Heart left ventricle (tissue), 13 donors: ENCODE measurements around the gene ZDHHC18.

Experiments used
- CTCF ChIP-seq, 12 donors: fragments of 200-600 bp; sonication (generic) in 4 of 12; IDR thresholded peaks; one replicate each; pipeline versions ENCODE4 v1.5.0 to v1.8.0; 2018 to 2022; ENCODE audit warnings: antibody characterized with exemption in 12 of 12, mild to moderate bottlenecking in 5 of 12
- POLR2A ChIP-seq, 2 donors: fragments of 450-650 bp; IDR thresholded peaks; one replicate each; pipeline ENCODE4 v1.6.1; 2017; ENCODE audit warnings: antibody characterized with exemption in 2 of 2, mild to moderate bottlenecking in 2 of 2, moderate library complexity in 2 of 2
- donor health status: ischemic (EF 13 %, LVEDD 7.1; RV severe dilation, severe dysfunction).
- donor health status: DM: no; HTN: yes; CAD: no.
- donor health status: DM: no; HTN: no; CAD: no.
- donor health status: ischemic (EF 25% LVEDD 6.9; RV normal size, moderate dysfunction).
- donor health status: ischemic (EF 25% LVEDD 5.7; RV mildly dilated, moderate dysfunction).
- donor health status: ischemic (EF 35%, LVEDD 5.7; RV mildly dilated, moderate dysfunction).
- donor health status: nonischemic (EF 11% LVEDD 7.7; RV severe dilation, severe dysfunction).
- donor health status: DM: yes; HTN: yes; CAD: no.
- donor health status: PGD.
- donor health status: ischemic (EF 29% LVEDD 5.4; RV normal size, mild dysfunction).
- donor health status: nonischemic (EF 23%, LVEDD 6.1; RV moderate dilation, normal function).

DNA sequence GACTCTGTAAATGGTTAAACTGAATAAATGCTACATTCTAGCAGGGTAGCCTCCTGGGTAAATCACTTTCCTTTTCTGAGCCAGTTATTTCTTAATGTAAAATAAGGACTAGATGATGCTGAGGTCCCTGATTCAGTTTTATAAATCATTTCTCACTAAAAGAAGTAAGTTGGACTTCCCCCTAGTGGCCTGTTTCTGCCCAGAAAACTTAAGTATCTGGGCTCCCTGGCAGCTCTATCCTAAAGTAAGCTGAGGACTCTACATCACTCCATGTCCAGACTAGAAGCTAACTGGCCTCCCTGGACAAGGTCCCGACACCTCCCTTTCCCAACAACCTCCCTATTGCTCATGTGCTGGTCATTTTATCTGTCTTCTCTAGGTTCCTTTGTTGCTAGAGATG, 60.6 kb downstream of the ZDHHC18 start:
- TF ChIP-seq CTCF (IDR thresholded peaks at IDR 0.05): peak in 8 of 12 donors; percentile 8 to 43 (median 30)
- no peak for TF ChIP-seq POLR2A (IDR thresholded peaks at IDR 0.05)
